Measurements from ENCODE around the gene PHF13. TPM values are rescaled to one million over a fixed set of nuclear protein-coding genes. Genes with fewer than 3 reads are reported as not detected.
A peak's percentile ranks its signal among the peaks of the same experiment; 100 is the strongest.
"Not testable (repeated sequence)": the region's sequence is repeated elsewhere in the genome, so short reads cannot be mapped to it uniquely, and the experiment has no call there.

PHF13 gene
- total RNA-seq, 2 experiments from 2014 or later, result 11.8 to 12.6 TPM

DNA sequence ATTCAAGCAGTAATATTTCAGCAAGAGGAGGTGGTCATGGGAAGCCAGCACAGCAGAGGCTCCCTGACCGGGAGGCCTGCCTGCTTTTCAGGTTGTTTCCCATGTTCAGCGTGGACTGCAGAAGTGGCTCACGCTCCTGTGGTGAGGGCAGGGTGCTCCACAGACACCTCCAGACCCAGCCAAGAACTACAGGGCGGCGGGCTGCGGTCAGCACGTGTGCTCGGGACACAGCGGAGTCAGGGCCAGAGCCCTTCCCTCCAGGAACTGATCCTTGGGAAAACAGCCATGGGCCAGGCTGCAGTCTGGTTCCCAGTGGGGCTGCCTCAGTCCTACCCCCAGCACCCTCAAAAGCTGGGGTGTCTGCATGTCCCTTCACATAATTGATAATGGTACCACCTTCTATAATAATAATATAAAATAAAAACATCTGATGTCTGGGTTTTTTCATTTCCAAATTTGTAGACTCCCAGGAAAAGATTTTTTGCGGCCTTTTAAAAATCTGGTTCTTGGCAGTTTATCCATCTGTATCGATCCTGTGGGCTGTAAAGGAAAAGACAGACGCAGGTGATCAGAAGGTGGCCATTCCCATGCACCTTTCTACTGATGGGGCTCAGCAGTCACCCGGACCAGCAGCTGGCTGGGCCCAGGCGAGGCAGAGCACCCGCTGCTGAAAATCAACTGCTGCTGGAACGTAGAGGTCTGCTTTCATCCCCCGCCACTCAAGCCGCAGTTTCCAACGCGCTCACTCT, 21.8 kb downstream of the PHF13 start:
- no peak overlapping the region for H3K4me3 Mint-ChIP-seq
- H3K9me3 Mint-ChIP-seq (ENCODE audit: insufficient read depth), result no peaks in the 10 kb centered on the region
- H3K27ac Mint-ChIP-seq, result no peak overlapping the region
- ChIA-PET CTCF (interaction anchor here (1.1 to 1.5 kb wide), 2 partner anchors 19 to 35 kb away, joined by 3 read pairs; no protein-coding TSS in a partner anchor), POLR2A (no interaction called here)
- H3K4me1 Mint-ChIP-seq (ENCODE audit: low read depth), result no peaks in the 10 kb centered on the region
- peaks cover 40% of the 10 kb centered on the region for H3K36me3 Mint-ChIP-seq (ENCODE audit: low read depth)
- no peaks in the 10 kb centered on the region for H3K27me3 Mint-ChIP-seq (ENCODE audit: low read depth)
- ATAC-seq, result no peak
- DNase-seq, result no peak

DNA sequence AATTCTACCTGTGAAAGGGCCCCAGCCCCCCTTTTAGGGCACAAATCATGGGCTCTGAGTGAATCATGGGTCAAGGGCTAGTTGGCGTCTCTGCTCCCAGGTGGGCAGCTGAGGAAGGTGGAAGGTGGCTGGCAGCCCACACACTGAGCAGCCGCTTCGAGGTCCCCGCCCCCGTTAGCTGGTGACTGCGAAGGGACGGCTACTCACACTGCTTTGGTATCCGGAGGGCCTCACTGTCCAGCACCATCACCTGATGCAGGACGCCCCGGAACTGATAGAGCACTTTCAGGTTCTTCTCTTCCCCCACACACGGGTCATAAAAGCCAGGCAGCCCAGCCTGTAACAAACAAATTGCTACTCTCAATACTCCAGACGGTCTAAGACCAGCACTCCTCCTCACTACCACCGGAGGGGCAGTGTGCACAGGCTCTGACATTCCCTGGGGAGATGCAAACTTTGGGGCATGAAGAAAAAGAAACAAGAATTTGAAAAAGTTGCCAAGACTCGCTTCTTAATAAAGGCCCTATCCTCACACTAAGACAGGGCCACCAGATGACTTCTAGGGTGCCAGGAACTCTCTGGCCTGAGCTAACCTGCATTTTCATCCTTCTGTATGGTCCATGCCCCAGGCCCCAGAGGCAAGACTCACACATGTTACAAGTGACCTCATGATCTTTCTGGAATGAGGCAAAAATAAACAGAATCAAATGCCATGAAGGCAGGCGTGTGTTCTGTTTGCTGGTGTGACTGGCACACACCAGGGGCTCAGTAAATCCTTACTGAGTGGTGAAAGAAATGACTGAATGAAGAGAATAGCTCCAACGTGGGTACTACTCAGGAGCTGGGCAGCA, 22.6 kb downstream of the PHF13 start:
- DNase-seq (no peak), ATAC-seq (no peak)
- Mint-ChIP-seq H3K4me1 (ENCODE audit: low read depth) (no peaks in the 10 kb centered on the region), H3K27ac (no peak overlapping the region), H3K9me3 (ENCODE audit: insufficient read depth) (no peaks in the 10 kb centered on the region), H3K36me3 (ENCODE audit: low read depth) (peaks cover 38% of the 10 kb centered on the region), H3K27me3 (ENCODE audit: low read depth) (no peaks in the 10 kb centered on the region), H3K4me3 (no peak overlapping the region)
- ChIA-PET CTCF (interaction anchor here (1.1 to 1.5 kb wide), 3 partner anchors 8 to 145 kb away, joined by 3 read pairs; no protein-coding TSS in a partner anchor), POLR2A (no interaction called here)

DNA sequence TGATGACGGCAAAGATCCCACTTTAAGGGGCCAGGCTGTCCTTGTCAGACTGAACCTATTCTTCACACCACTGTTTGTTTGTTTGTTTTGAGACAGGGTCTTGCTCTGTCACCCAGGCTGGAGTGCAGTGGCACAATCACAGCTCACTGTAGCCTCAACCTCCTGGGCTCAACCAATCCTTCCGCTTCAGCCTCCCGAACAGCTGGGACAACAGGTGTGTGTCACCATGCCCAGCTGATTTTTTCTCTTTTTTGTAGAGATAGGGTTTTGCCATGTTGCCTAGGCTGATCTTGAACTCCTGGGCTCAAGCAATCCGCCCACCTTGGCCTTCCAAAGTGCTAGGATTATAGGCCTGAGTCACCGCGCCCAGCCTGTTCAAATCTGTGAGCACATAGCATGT, 23.2 kb downstream of the PHF13 start:
- Mint-ChIP-seq H3K36me3 (ENCODE audit: low read depth) (peaks cover 41% of the 10 kb centered on the region), H3K27ac (peak overlapping the region; percentile 12)
- H3K9me3 Mint-ChIP-seq (ENCODE audit: insufficient read depth); H3K4me1 Mint-ChIP-seq (ENCODE audit: low read depth); ATAC-seq; H3K27me3 Mint-ChIP-seq (ENCODE audit: low read depth); H3K4me3 Mint-ChIP-seq; POLR2A ChIA-PET; DNase-seq: not testable (repeated sequence)
- CTCF ChIA-PET, result interaction anchor here (1.1 to 1.5 kb wide), 4 partner anchors 9 to 146 kb away, joined by 3 to 8 read pairs (median 3); no protein-coding TSS in a partner anchor

DNA sequence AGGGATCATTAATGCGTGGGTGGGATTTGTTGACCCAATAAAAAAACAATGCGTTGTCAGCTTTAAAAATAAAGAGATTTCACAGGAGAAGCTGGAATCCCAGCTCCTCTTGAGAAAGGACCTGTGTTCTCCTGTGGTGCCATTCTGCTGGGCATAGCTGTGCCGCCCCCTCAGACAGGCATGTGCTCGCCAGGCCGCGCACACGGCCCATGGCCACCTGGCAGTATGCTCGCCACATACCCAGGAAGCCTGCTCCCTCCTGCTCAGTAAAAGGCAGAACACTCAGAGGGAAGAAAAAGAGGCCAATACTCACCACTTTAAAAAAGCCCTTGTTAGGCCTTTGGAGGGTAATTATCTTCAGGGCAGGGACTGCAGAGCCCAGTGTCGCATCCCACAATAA, 24.2 kb downstream of the PHF13 start:
- ATAC-seq (no peak), DNase-seq (no peak)
- Mint-ChIP-seq H3K4me1 (ENCODE audit: low read depth) (no peaks in the 10 kb centered on the region), H3K27ac (no peak overlapping the region), H3K4me3 (no peak overlapping the region), H3K9me3 (ENCODE audit: insufficient read depth) (no peaks in the 10 kb centered on the region), H3K27me3 (ENCODE audit: low read depth) (no peaks in the 10 kb centered on the region), H3K36me3 (ENCODE audit: low read depth) (peaks cover 41% of the 10 kb centered on the region)
- CTCF ChIA-PET, result interaction anchor here (1.4 to 1.6 kb wide), 2 partner anchors 9 to 12 kb away, joined by 3 to 8 read pairs; no protein-coding TSS in a partner anchor
- POLR2A ChIA-PET, result no interaction called here

DNA sequence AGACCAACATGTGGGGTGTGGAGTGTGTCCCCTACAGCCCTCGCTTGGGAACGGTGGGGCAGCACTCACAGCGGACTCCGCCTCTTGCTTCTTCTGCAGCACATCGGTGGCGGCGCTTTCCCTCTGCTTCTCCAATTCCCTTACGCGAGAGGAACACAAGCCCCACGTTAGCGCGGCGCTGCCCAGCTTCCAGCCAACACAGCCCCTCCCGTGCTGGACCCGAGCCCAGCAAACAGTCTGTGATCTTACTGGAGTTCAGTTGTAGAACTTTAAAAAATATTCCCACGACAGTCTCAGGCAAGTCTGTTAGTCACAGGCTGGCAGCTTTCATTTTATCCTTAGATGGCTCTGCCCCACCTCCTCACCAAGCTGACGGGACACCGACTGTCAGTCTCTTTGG, 24.7 kb downstream of the PHF13 start:
- CTCF ChIA-PET, result interaction anchor here (1.4 to 1.6 kb wide), 2 partner anchors 8 to 12 kb away, joined by 3 to 8 read pairs; no protein-coding TSS in a partner anchor
- POLR2A ChIA-PET, result no interaction called here
- no peaks in the 10 kb centered on the region for H3K4me1 Mint-ChIP-seq (ENCODE audit: low read depth)
- no peaks in the 10 kb centered on the region for H3K27me3 Mint-ChIP-seq (ENCODE audit: low read depth)
- peaks cover 40% of the 10 kb centered on the region for H3K36me3 Mint-ChIP-seq (ENCODE audit: low read depth)
- no peaks in the 10 kb centered on the region for H3K9me3 Mint-ChIP-seq (ENCODE audit: insufficient read depth)
- no peak overlapping the region for H3K27ac Mint-ChIP-seq
- DNase-seq (no peak), ATAC-seq (no peak)
- H3K4me3 Mint-ChIP-seq, result no peak overlapping the region

DNA sequence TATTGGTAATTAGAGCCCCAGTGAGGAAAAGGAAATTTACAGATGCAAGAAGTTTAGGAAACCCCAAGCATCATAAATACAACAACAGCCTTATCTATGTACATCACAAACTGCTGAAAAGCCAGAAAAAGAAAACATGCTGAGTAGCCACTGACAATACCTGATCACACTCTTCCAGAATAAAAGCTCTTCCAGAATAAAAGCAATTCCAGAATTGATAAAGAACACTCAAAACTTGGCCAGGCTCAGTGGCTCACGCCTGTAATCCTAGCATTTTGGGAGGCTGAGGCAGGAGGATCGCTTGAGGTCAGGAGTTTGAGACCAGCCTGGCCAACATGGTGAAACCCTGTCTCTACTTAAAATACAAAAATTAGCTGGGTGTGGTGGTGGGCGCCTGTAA, 27.3 kb downstream of the PHF13 start:
- H3K27ac Mint-ChIP-seq; H3K27me3 Mint-ChIP-seq (ENCODE audit: low read depth); DNase-seq; POLR2A ChIA-PET; H3K4me1 Mint-ChIP-seq (ENCODE audit: low read depth); H3K9me3 Mint-ChIP-seq (ENCODE audit: insufficient read depth); ATAC-seq; H3K4me3 Mint-ChIP-seq: not testable (repeated sequence)
- H3K36me3 Mint-ChIP-seq (ENCODE audit: low read depth), result peaks cover 34% of the 10 kb centered on the region
- CTCF ChIA-PET, result interaction anchor here (1.1 kb wide), 1 partner anchor 155 kb away, joined by 3 read pairs; no protein-coding TSS in a partner anchor

DNA sequence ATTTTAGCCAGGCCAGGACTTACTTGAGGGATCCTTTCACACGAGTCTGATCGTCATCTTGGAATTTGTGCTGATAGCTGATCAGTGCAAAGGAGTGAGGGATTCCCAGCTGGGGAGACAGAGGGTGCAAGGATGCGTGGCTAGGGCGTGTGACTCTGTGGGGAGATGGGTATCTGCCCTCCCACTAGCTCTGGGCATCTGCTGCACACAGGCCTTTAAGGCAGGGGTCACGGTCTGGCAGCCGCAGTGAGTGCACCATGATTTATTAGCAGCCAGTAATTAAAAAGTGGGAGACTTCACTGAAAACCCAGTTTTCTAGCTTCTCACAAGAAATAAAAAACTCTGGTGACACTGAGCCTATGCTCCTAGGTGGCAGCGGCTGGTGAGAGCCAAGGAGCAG, 31.5 kb downstream of the PHF13 start:
- Mint-ChIP-seq H3K27me3 (ENCODE audit: low read depth) (no peaks in the 10 kb centered on the region), H3K36me3 (ENCODE audit: low read depth) (peaks cover 22% of the 10 kb centered on the region), H3K9me3 (ENCODE audit: insufficient read depth) (no peaks in the 10 kb centered on the region), H3K27ac (no peak overlapping the region), H3K4me3 (no peak overlapping the region), H3K4me1 (ENCODE audit: low read depth) (no peaks in the 10 kb centered on the region)
- DNase-seq (no peak), ATAC-seq (no peak)
- CTCF ChIA-PET, result interaction anchor here (1.4 to 4.8 kb wide), 3 partner anchors 10 to 156 kb away, joined by 4 to 60 read pairs (median 19); partner anchors contain the start of gene PLEKHG5
- POLR2A ChIA-PET, result interaction anchor here (1.2 kb wide), 1 partner anchor 42 kb away, joined by 3 read pairs; no protein-coding TSS in a partner anchor

DNA sequence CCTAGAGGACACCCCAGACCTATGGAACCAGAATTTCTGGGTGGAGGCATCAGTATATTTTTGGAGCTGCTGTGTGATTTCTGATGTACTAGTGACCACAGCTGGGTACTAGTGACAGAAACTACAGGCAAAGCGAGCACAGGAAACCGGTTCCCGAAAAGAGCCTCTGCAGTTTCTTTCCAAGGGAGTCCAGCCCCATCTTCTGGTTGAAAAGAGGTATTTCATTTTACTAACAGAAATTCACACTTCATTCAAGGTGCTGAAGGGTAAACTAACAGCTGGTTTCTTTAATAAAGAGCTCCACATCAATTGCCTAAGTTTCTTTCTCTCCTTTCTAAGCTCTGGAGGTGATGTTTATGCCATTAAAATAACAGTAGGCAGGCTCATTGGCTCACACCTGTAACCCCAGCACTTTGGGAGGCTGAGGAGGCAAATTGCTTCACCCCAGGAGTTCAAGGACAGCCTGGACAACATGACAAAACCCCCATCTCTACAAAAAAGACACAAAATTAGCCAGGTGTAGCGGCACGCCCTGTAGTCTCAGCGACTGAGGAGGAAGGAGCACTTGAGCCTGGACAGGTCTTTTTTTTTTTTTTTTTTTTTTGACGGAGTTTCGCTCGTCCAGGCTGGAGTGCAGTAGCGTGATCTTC, 33.1 kb downstream of the PHF13 start:
- H3K27ac Mint-ChIP-seq, result no peak overlapping the region
- ATAC-seq, result peak; percentile 44
- POLR2A ChIA-PET, result no interaction called here

DNA sequence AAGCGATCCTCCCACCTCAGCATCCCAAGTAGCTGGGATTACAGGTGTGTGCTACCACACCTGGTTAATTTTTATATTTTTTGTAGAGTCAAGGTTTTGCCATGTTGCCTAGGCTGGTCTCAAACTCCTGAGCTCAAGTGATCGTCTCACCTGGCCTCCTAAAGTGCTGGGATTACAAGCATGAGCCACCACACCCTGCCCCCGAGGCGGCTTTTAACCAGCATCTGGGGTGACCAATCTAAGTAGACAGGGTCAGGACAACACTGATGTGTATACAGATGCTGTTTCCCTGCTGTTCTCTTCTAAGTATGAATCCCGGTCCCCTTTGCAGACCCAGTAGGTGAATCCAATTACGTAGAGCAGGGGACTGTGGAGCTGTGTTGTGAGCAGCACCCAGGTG, 35.0 kb downstream of the PHF13 start:
- POLR2A ChIA-PET, result no interaction called here
- CTCF ChIA-PET, result interaction anchor here (1.1 to 4.8 kb wide), 3 partner anchors 94 to 160 kb away, joined by 4 to 60 read pairs (median 4); partner anchors contain the start of genes NOL9 and PLEKHG5
- no peaks in the 10 kb centered on the region for H3K27me3 Mint-ChIP-seq (ENCODE audit: low read depth)
- H3K27ac Mint-ChIP-seq, result no peak overlapping the region
- H3K4me3 Mint-ChIP-seq, result no peak overlapping the region
- no peaks in the 10 kb centered on the region for H3K4me1 Mint-ChIP-seq (ENCODE audit: low read depth)
- DNase-seq (no peak), ATAC-seq (no peak)
- peaks cover 20% of the 10 kb centered on the region for H3K36me3 Mint-ChIP-seq (ENCODE audit: low read depth)
- no peaks in the 10 kb centered on the region for H3K9me3 Mint-ChIP-seq (ENCODE audit: insufficient read depth)

More for the DNA sequence above, 33.1 kb downstream of the PHF13 start:
- Mint-ChIP-seq H3K9me3 (ENCODE audit: insufficient read depth) (no peaks in the 10 kb centered on the region), H3K4me1 (ENCODE audit: low read depth) (no peaks in the 10 kb centered on the region), H3K4me3 (no peak overlapping the region), H3K36me3 (ENCODE audit: low read depth) (peaks cover 20% of the 10 kb centered on the region), H3K27me3 (ENCODE audit: low read depth) (no peaks in the 10 kb centered on the region)
- CTCF ChIA-PET, result interaction anchor here (0.6 to 4.8 kb wide), 25 partner anchors 9 to 299 kb away, joined by 3 to 60 read pairs (median 4); partner anchors contain the start of genes NOL9 and PLEKHG5
- DNase-seq, result peak; percentile 44

DNA sequence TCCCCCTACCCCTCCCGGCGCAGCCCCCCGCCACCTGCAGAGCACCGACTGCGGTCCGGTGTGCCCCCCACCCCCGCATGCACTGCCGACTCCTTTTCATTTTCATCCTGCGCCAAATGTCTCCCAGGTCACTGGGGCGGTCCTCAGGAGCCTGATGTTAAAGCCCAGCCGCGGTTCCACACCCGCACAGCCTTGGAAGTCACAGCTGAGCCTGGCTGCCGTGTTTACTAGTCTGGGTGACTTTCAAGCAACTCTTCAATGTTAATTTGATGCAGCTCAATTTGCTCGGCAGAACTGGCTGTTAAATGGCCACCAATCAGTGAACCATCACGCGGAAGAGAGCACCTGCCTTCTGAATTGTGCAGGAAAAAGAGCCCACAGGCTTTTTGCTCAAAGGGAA, 38.4 kb downstream of the PHF13 start:
- ChIA-PET POLR2A (interaction anchor here (1.0 kb wide), 1 partner anchor 132 kb away, joined by 3 read pairs; no protein-coding TSS in a partner anchor), CTCF (no interaction called here)
- DNase-seq (no peak), ATAC-seq (no peak)
- Mint-ChIP-seq H3K36me3 (ENCODE audit: low read depth) (peaks cover 13% of the 10 kb centered on the region), H3K9me3 (ENCODE audit: insufficient read depth) (no peaks in the 10 kb centered on the region), H3K4me1 (ENCODE audit: low read depth) (peaks cover 3% of the 10 kb centered on the region), H3K27me3 (ENCODE audit: low read depth) (no peaks in the 10 kb centered on the region), H3K27ac (no peak overlapping the region), H3K4me3 (no peak overlapping the region)

DNA sequence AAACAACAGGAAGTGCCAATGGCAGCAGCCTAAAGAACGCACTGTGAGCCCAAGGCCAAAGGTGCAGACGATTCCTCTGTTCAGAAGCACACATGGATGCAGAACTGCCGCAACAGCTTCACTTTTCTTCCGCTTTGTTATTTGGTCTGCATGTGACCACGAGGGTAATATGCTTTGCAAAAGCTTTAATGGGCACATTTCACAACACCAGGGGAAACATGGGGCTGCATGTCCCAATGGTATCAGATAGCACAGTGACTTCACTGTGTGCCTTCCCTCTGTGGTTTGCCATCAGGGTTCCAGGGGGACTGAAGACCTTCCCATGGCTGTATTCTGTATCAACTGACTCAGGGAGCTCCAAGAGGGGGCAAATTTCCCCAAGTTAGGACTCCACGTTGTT, 39.5 kb downstream of the PHF13 start:
- H3K9me3 Mint-ChIP-seq (ENCODE audit: insufficient read depth), result no peaks in the 10 kb centered on the region
- no peaks in the 10 kb centered on the region for H3K27me3 Mint-ChIP-seq (ENCODE audit: low read depth)
- peaks cover 13% of the 10 kb centered on the region for H3K36me3 Mint-ChIP-seq (ENCODE audit: low read depth)
- H3K4me1 Mint-ChIP-seq (ENCODE audit: low read depth), result peaks cover 6% of the 10 kb centered on the region
- no peak for DNase-seq
- no peak overlapping the region for H3K4me3 Mint-ChIP-seq
- ATAC-seq, result no peak
- ChIA-PET CTCF (no interaction called here), POLR2A (no interaction called here)
- no peak overlapping the region for H3K27ac Mint-ChIP-seq
